Smooth muscle cell of the coronary artery (primary cell): ENCODE data around the gene IMPG1. TPM values are rescaled to one million over a fixed set of nuclear protein-coding genes. Genes with fewer than 3 reads are reported as not detected.

ENCODE experiments used
- total RNA-seq: library from RNA; depleted of rRNA; stranded (reverse); fragments of >200 nt; gene quantifications from 2 replicates; pipeline ENCODE4 v1.2.3, GENCODE V29; 2014; ENCODE audit warnings: low replicate concordance

Gene IMPG1, protein sequence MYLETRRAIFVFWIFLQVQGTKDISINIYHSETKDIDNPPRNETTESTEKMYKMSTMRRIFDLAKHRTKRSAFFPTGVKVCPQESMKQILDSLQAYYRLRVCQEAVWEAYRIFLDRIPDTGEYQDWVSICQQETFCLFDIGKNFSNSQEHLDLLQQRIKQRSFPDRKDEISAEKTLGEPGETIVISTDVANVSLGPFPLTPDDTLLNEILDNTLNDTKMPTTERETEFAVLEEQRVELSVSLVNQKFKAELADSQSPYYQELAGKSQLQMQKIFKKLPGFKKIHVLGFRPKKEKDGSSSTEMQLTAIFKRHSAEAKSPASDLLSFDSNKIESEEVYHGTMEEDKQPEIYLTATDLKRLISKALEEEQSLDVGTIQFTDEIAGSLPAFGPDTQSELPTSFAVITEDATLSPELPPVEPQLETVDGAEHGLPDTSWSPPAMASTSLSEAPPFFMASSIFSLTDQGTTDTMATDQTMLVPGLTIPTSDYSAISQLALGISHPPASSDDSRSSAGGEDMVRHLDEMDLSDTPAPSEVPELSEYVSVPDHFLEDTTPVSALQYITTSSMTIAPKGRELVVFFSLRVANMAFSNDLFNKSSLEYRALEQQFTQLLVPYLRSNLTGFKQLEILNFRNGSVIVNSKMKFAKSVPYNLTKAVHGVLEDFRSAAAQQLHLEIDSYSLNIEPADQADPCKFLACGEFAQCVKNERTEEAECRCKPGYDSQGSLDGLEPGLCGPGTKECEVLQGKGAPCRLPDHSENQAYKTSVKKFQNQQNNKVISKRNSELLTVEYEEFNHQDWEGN
- total RNA-seq: under 0.01 TPM in 1 of 2 replicates, not detected in the other

GRCh38 chr6:76072562-76072961 is at the start of gene IMPG1:
IMPG1 (minus strand) TSS chr6:76072662; CDS start chr6:76072488, 174 bp downstream.

